Measurements from ENCODE around the gene LINC01488. TPM values are rescaled to one million over a fixed set of nuclear protein-coding genes. Genes with fewer than 3 reads are reported as not detected.

Gene LINC01488
- polyA plus RNA-seq, 1 of the 3 experiments (the other 2 are of a cell fraction): not detected

GRCh38 chr11:69526453-69526810 lies 45.0 kb downstream of the LINC01488 start:
- H3K4me1 ChIP-seq (ENCODE audit: control insufficient read depth in 1 of 2, insufficient read depth in 2 of 2, low read depth in 1 of 2, low read length in 1 of 2): peaks cover 0 to 7% of the 10 kb centered on the region in 2 experiments; a peak in 1 of 4 replicates
- H3K4me2 ChIP-seq: no peak overlapping the region
- no peak for DNase-seq
- 89% methylated on average over 12 of the region's 12 CpGs for whole genome bisulfite sequencing (ENCODE audit: low lambda C conversion rate)
- no peaks in the 10 kb centered on the region for H3K27me3 ChIP-seq (ENCODE audit: insufficient read depth)
- no peaks in the 10 kb centered on the region for H3F3A ChIP-seq (replicated peaks; ENCODE audit: insufficient read depth)
- H3K79me2 ChIP-seq (ENCODE audit: insufficient read depth): no peaks in the 10 kb centered on the region
- H3K9me3 ChIP-seq: no peaks in the 10 kb centered on the region
- POLR2A ChIA-PET: no interaction called here
- H3K9ac ChIP-seq: no peak overlapping the region
- no peak for TF ChIP-seq IRF3 (IDR thresholded peaks at IDR 0.05; ENCODE audit: low read depth, low read length)
- TF ChIP-seq MXI1 (IDR thresholded peaks at IDR 0.05; ENCODE audit: low read depth, low read length): no peak
- no peak for TF ChIP-seq RCOR1 (IDR thresholded peaks at IDR 0.05; ENCODE audit: low read length)
- no peak overlapping the region for H3K4me3 ChIP-seq (ENCODE audit: low read depth in 2 of 2, low read length in 1 of 2)
- no peaks in the 10 kb centered on the region for H3K9me2 ChIP-seq
- no peaks in the 10 kb centered on the region for H3K36me3 ChIP-seq (replicated peaks in 1 of 2; ENCODE audit: control insufficient read depth in 1 of 2, insufficient read depth in 2 of 2, low read length in 1 of 2)
- no peak overlapping the region for H3K27ac ChIP-seq (ENCODE audit: low read depth in 2 of 2, low read length in 1 of 2)
- H4K20me1 ChIP-seq (ENCODE audit: insufficient read depth): no peaks in the 10 kb centered on the region
- CTCF ChIA-PET: no interaction called here
- no peak overlapping the region for H2AFZ ChIP-seq (ENCODE audit: low read depth)

- DNase-seq: no peak
- H3K9ac ChIP-seq: no peak overlapping the region
- H2AFZ ChIP-seq (ENCODE audit: low read depth): no peak overlapping the region
- WGBS (ENCODE audit: low lambda C conversion rate): 84% methylated on average over 12 of the region's 13 CpGs
- no peaks in the 10 kb centered on the region for H4K20me1 ChIP-seq (ENCODE audit: insufficient read depth)
- H3K9me2 ChIP-seq: no peaks in the 10 kb centered on the region
- H3K4me2 ChIP-seq: no peak overlapping the region
- no peaks in the 10 kb centered on the region for H3K36me3 ChIP-seq (replicated peaks in 1 of 2; ENCODE audit: control insufficient read depth in 1 of 2, insufficient read depth in 2 of 2, low read length in 1 of 2)
- ChIA-PET POLR2A (no interaction called here), CTCF (no interaction called here)
- no peaks in the 10 kb centered on the region for H3K9me3 ChIP-seq
- H3K27me3 ChIP-seq (ENCODE audit: insufficient read depth): no peaks in the 10 kb centered on the region
- H3K27ac ChIP-seq (ENCODE audit: low read depth in 2 of 2, low read length in 1 of 2): no peak overlapping the region
- no peak overlapping the region for H3K4me3 ChIP-seq (ENCODE audit: low read depth in 2 of 2, low read length in 1 of 2)
- H3F3A ChIP-seq (replicated peaks; ENCODE audit: insufficient read depth): no peaks in the 10 kb centered on the region
- TF ChIP-seq POLR2AphosphoS5 (IDR thresholded peaks at IDR 0.05; ENCODE audit: low read depth, low read length): no peak
- H3K79me2 ChIP-seq (ENCODE audit: insufficient read depth): no peaks in the 10 kb centered on the region
- H3K4me1 ChIP-seq (ENCODE audit: control insufficient read depth in 1 of 2, insufficient read depth in 2 of 2, low read depth in 1 of 2, low read length in 1 of 2): peaks cover 0 to 7% of the 10 kb centered on the region in 2 experiments; a peak in 1 of 4 replicates
Observed at GRCh38 chr11:69529001-69529400, 47.5 kb downstream of the LINC01488 start.

- Histone ChIP-seq H3K27me3 (ENCODE audit: insufficient read depth) (no peaks in the 10 kb centered on the region), H3F3A (replicated peaks; ENCODE audit: insufficient read depth) (no peaks in the 10 kb centered on the region), H4K20me1 (ENCODE audit: insufficient read depth) (no peaks in the 10 kb centered on the region), H3K4me1 (ENCODE audit: control insufficient read depth in 1 of 2, insufficient read depth in 2 of 2, low read depth in 1 of 2, low read length in 1 of 2) (no peaks in the 10 kb centered on the region), H2AFZ (ENCODE audit: low read depth) (no peak overlapping the region), H3K79me2 (ENCODE audit: insufficient read depth) (no peaks in the 10 kb centered on the region), H3K9ac (no peak overlapping the region), H3K36me3 (replicated peaks in 1 of 2; ENCODE audit: control insufficient read depth in 1 of 2, insufficient read depth in 2 of 2, low read length in 1 of 2) (no peaks in the 10 kb centered on the region), H3K9me3 (no peaks in the 10 kb centered on the region), H3K4me3 (ENCODE audit: low read depth in 2 of 2, low read length in 1 of 2) (no peak overlapping the region), H3K4me2 (no peak overlapping the region), H3K9me2 (no peaks in the 10 kb centered on the region), H3K27ac (ENCODE audit: low read depth in 2 of 2, low read length in 1 of 2) (no peak overlapping the region)
- CTCF ChIA-PET: no interaction called here
- DNase-seq: no peak
- WGBS (ENCODE audit: low lambda C conversion rate): 88% methylated on average over 19 of the region's 19 CpGs
- POLR2A ChIA-PET: no interaction called here
- no peak for TF ChIP-seq MEF2A (IDR thresholded peaks at IDR 0.05; ENCODE audit: borderline replicate concordance, low read depth)
- no peak for TF ChIP-seq FOXJ3 (CRISPR knock-in tag; IDR thresholded peaks at IDR 0.05)
- TF ChIP-seq SIN3A (IDR thresholded peaks at IDR 0.05; ENCODE audit: borderline replicate concordance, low read depth, low read length): no peak
- no peak for TF ChIP-seq USF2 (IDR thresholded peaks at IDR 0.05; ENCODE audit: borderline replicate concordance, low read depth, low read length)
- no peak for TF ChIP-seq EZH2phosphoT487 (IDR thresholded peaks at IDR 0.05; ENCODE audit: borderline replicate concordance, low read depth)
- no peak for TF ChIP-seq YY1 (IDR thresholded peaks at IDR 0.05; ENCODE audit: low read depth)
- no peak for TF ChIP-seq RFX5 (IDR thresholded peaks at IDR 0.05; ENCODE audit: low read length)
- no peak for TF ChIP-seq IRF3 (IDR thresholded peaks at IDR 0.05; ENCODE audit: low read depth, low read length)
- TF ChIP-seq PBX3 (IDR thresholded peaks at IDR 0.05): no peak
- TF ChIP-seq ELF1 (IDR thresholded peaks at IDR 0.05): no peak
- TF ChIP-seq RXRA (IDR thresholded peaks at IDR 0.05; ENCODE audit: borderline replicate concordance, low read depth): no peak
- TF ChIP-seq EP300 (IDR thresholded peaks at IDR 0.05; ENCODE audit: borderline replicate concordance in 1 of 2, low read depth in 1 of 2, low read length in 1 of 2): no peak
- TF ChIP-seq MAX (IDR thresholded peaks at IDR 0.05; ENCODE audit: low read depth): no peak
Observed at GRCh38 chr11:69530278-69531070, 49.0 kb downstream of the LINC01488 start.
